NT2/D1 (cell line): ENCODE measurements around the gene HAGH.

ENCODE experiments used
- SUZ12 ChIP-seq: IDR thresholded peaks from 2 replicates; pipeline ENCODE4 v1.6.1; 2011; ENCODE audit not compliant: insufficient read length, insufficient read depth; ENCODE audit errors: extremely low read depth
- YY1 ChIP-seq: IDR thresholded peaks from 2 replicates; pipeline ENCODE4 v1.6.1; 2011; ENCODE audit not compliant: insufficient read length, insufficient read depth
- ZNF274 ChIP-seq: IDR thresholded peaks from 2 replicates; pipeline ENCODE4 v1.6.1; 2011; ENCODE audit warnings: mild to moderate bottlenecking, low read depth, low read length

GRCh38 chr16:1819611-1820010, 7.0 kb downstream of the HAGH start:
- TF ChIP-seq ZNF274 (no peak), SUZ12 (no peak), YY1 (no peak)
